Nephron (organoid): ENCODE data around the gene FAM76A.

Experiments used
- H3K27ac Mint-ChIP-seq, 3 experiments: 2 replicates each; pipeline ENCODE4 v1.8.0; 2020; ENCODE audit warnings: mixed read lengths in 3 of 3, mild to moderate bottlenecking in 2 of 3, moderate library complexity in 1 of 3
- H3K27me3 Mint-ChIP-seq: 2 replicates; pipeline ENCODE4 v1.8.0; 2021; ENCODE audit warnings: low read depth, mild to moderate bottlenecking, moderate library complexity, mixed read lengths
- H3K36me3 Mint-ChIP-seq: 2 replicates; pipeline ENCODE4 v1.8.0; 2020; ENCODE audit warnings: low read depth, mixed read lengths
- H3K4me1 Mint-ChIP-seq: 2 replicates; pipeline ENCODE4 v1.8.0; 2020; ENCODE audit warnings: mixed read lengths
- H3K4me3 Mint-ChIP-seq, 3 experiments: 2 replicates each; pipeline ENCODE4 v1.8.0; 2020; ENCODE audit warnings: mild to moderate bottlenecking in 3 of 3, mixed read lengths in 3 of 3, moderate library complexity in 2 of 3
- H3K9me3 Mint-ChIP-seq: 2 replicates; pipeline ENCODE4 v1.8.0; 2020; ENCODE audit warnings: mixed read lengths
- TF ChIP-seq, protein P1 (sequence below), 3 experiments: fragments of 200-600 bp; sonication (generic); IDR thresholded peaks; one replicate each; pipeline ENCODE4 v1.5.0; 2021; ENCODE audit warnings: antibody characterized with exemption in 3 of 3; ENCODE audit not compliant: unreplicated experiment in 3 of 3

FAM76A gene

DNA sequence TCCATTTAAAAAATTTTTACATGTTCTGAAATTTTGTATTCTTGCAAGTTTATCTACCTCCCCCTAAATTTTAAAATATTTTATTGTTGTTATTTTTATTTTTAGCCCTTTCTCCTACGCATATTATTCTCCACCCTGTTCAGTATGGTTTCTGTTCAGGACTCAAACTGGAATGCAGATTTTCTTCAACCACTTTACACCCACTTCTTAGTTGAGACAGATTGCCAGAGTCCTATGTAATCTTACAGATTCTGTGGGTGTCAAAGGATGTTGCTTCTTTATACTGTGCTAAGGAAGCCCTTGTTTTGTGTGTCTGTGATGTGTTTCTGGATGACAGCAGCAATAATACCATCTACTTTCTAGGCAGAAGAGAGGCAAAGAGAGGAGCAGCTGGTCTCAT, 84.1 kb downstream of the FAM76A start:
- H3K4me1 Mint-ChIP-seq, result no peaks in the 10 kb centered on the region
- no peaks in the 10 kb centered on the region for H3K27me3 Mint-ChIP-seq
- no peaks in the 10 kb centered on the region for H3K9me3 Mint-ChIP-seq
- H3K36me3 Mint-ChIP-seq, result peaks cover 32% of the 10 kb centered on the region
- TF ChIP-seq, protein P1, sequence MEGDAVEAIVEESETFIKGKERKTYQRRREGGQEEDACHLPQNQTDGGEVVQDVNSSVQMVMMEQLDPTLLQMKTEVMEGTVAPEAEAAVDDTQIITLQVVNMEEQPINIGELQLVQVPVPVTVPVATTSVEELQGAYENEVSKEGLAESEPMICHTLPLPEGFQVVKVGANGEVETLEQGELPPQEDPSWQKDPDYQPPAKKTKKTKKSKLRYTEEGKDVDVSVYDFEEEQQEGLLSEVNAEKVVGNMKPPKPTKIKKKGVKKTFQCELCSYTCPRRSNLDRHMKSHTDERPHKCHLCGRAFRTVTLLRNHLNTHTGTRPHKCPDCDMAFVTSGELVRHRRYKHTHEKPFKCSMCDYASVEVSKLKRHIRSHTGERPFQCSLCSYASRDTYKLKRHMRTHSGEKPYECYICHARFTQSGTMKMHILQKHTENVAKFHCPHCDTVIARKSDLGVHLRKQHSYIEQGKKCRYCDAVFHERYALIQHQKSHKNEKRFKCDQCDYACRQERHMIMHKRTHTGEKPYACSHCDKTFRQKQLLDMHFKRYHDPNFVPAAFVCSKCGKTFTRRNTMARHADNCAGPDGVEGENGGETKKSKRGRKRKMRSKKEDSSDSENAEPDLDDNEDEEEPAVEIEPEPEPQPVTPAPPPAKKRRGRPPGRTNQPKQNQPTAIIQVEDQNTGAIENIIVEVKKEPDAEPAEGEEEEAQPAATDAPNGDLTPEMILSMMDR (IDR thresholded peaks at IDR 0.05; ENCODE audit: unreplicated experiment in 3 of 3), result no peak
- H3K27ac Mint-ChIP-seq, result no peak overlapping the region
- no peak overlapping the region for H3K4me3 Mint-ChIP-seq

- Mint-ChIP-seq H3K36me3 (peaks cover 31% of the 10 kb centered on the region), H3K27ac (no peak overlapping the region), H3K27me3 (no peaks in the 10 kb centered on the region), H3K4me1 (no peaks in the 10 kb centered on the region), H3K4me3 (no peak overlapping the region), H3K9me3 (no peaks in the 10 kb centered on the region)
- TF ChIP-seq, protein P1 (IDR thresholded peaks at IDR 0.05; ENCODE audit: unreplicated experiment in 3 of 3), result no peak
Observed at GRCh38 chr1:27811741-27812500, 86.2 kb downstream of the FAM76A start.
